Gastrocnemius medialis (tissue), 4 donors: ENCODE results near the gene TEF.

ENCODE experiments used
- CTCF ChIP-seq, 5 experiments: fragments of 450-650 bp in 3 of 5; fragments of 200-600 bp in 2 of 5; sonication (generic) in 2 of 5; IDR thresholded peaks in 4 of 5; conservative IDR thresholded peaks in 1 of 5; 1 replicate in 4 of 5; 2 replicates in 1 of 5; pipeline ENCODE4 v1.5.1; 2016 to 2019; ENCODE audit warnings: antibody characterized with exemption in 5 of 5, mild to moderate bottlenecking in 3 of 5, moderate library complexity in 3 of 5
- POLR2A ChIP-seq, 2 donors: fragments of 450-650 bp; IDR thresholded peaks; one replicate each; pipeline ENCODE4 v1.6.1; 2017; ENCODE audit warnings: antibody characterized with exemption in 2 of 2, mild to moderate bottlenecking in 2 of 2, moderate library complexity in 2 of 2

GRCh38 chr22:41444360-41445128 is 62.8 kb downstream of the TEF start:
- TF ChIP-seq CTCF (IDR thresholded peaks at IDR 0.05 in 4 of 5, conservative IDR thresholded peaks at IDR 0.05 in 1 of 5) (no peak), POLR2A (IDR thresholded peaks at IDR 0.05) (peak; percentile 74 to 83)
